Measurements from ENCODE around the gene LRRC72. TPM values are rescaled to one million over a fixed set of nuclear protein-coding genes. Genes with fewer than 3 reads are reported as not detected.

The LRRC72 gene
- total RNA-seq, 1 experiment from 2014 or later: not detected

- no peaks in the 10 kb centered on the region for H3K79me2 ChIP-seq (ENCODE audit: insufficient read depth, low read length)
- H3K4me1 ChIP-seq (ENCODE audit: insufficient read depth, low read length): peaks cover 3% of the 10 kb centered on the region; the same call in 1 of the 2 replicates
- Mint-ChIP-seq H3K4me1 (peaks cover 10 to 12% of the 10 kb centered on the region in 2 experiments), H3K36me3 (ENCODE audit: insufficient read depth in 1 of 3, low read depth in 3 of 3) (peaks cover 0 to 9% (median 0%) of the 10 kb centered on the region in 3 experiments; a peak in 3 of 7 replicates), H3K4me3 (no peak overlapping the region), H3K27ac (no peak overlapping the region), H3K9me3 (no peaks in the 10 kb centered on the region), H3K27me3 (ENCODE audit: low read depth) (no peaks in the 10 kb centered on the region)
- no peak overlapping the region for H2AK5ac ChIP-seq (ENCODE audit: insufficient read length, low read length)
- H4K8ac ChIP-seq (replicated peaks; ENCODE audit: insufficient read length, low read depth, low read length): no peak overlapping the region
- no peak overlapping the region for H3T11ph ChIP-seq (ENCODE audit: low read length)
- no peak overlapping the region for H3K14ac ChIP-seq (ENCODE audit: insufficient read depth, low read length)
- H3K27ac ChIP-seq (ENCODE audit: insufficient read length, low read depth, low read length): no peak overlapping the region
- H3K79me1 ChIP-seq (ENCODE audit: insufficient read depth, low read depth, low read length, poor library complexity, severe bottlenecking): no peaks in the 10 kb centered on the region
- no peak overlapping the region for H3K9ac ChIP-seq (ENCODE audit: extremely low read depth, insufficient read length, low read length)
- H3K9me3 ChIP-seq (ENCODE audit: control insufficient read depth, low read depth, low read length): no peaks in the 10 kb centered on the region
- H4K5ac ChIP-seq (ENCODE audit: insufficient read length, low read depth, low read length): no peak overlapping the region
- no peak overlapping the region for H3K23ac ChIP-seq (ENCODE audit: insufficient read length, low read depth, low read length)
- H2BK5ac ChIP-seq (ENCODE audit: insufficient read length, low read length): no peak overlapping the region
- no peak overlapping the region for H2BK12ac ChIP-seq (ENCODE audit: insufficient read length, low read depth, low read length)
- H3K23me2 ChIP-seq (ENCODE audit: insufficient read length, low read depth, low read length, poor library complexity, severe bottlenecking): no peaks in the 10 kb centered on the region
- H3K18ac ChIP-seq (ENCODE audit: insufficient read length, low read depth, low read length): no peak overlapping the region
- no peak overlapping the region for H2AFZ ChIP-seq (ENCODE audit: low read length)
- no peak overlapping the region for H2BK20ac ChIP-seq (ENCODE audit: low read depth, low read length, poor library complexity, severe bottlenecking)
- H3K4me2 ChIP-seq (ENCODE audit: insufficient read depth, insufficient read length, low read length): no peak overlapping the region
- WGBS (ENCODE audit: extremely low coverage, insufficient read length, low lambda C conversion rate): no CpG with 5 or more reads among the region's 2 CpGs
- DNase-seq: no peak
- H3K4ac ChIP-seq (ENCODE audit: low read depth, low read length): no peak overlapping the region
- H2BK120ac ChIP-seq (ENCODE audit: low read depth, low read length, poor library complexity, severe bottlenecking): no peak overlapping the region
- H2BK15ac ChIP-seq (ENCODE audit: low read depth, low read length): no peak overlapping the region
- no peaks in the 10 kb centered on the region for H3K27me3 ChIP-seq (ENCODE audit: insufficient read depth, low read length)
- no peak overlapping the region for H4K91ac ChIP-seq (ENCODE audit: insufficient read length, low read depth, low read length)
- TF ChIP-seq, protein P1, sequence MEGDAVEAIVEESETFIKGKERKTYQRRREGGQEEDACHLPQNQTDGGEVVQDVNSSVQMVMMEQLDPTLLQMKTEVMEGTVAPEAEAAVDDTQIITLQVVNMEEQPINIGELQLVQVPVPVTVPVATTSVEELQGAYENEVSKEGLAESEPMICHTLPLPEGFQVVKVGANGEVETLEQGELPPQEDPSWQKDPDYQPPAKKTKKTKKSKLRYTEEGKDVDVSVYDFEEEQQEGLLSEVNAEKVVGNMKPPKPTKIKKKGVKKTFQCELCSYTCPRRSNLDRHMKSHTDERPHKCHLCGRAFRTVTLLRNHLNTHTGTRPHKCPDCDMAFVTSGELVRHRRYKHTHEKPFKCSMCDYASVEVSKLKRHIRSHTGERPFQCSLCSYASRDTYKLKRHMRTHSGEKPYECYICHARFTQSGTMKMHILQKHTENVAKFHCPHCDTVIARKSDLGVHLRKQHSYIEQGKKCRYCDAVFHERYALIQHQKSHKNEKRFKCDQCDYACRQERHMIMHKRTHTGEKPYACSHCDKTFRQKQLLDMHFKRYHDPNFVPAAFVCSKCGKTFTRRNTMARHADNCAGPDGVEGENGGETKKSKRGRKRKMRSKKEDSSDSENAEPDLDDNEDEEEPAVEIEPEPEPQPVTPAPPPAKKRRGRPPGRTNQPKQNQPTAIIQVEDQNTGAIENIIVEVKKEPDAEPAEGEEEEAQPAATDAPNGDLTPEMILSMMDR (conservative IDR thresholded peaks at IDR 0.05): no peak
- H4K20me1 ChIP-seq (ENCODE audit: control insufficient read depth, insufficient read depth, insufficient read length): no peaks in the 10 kb centered on the region
- H3K56ac ChIP-seq (ENCODE audit: insufficient read length, low read depth, low read length): no peak overlapping the region
Observed at GRCh38 chr7:16627236-16627635, 100.6 kb downstream of the LRRC72 start.
